ENCODE measurements around the gene BIN1.

DNA sequence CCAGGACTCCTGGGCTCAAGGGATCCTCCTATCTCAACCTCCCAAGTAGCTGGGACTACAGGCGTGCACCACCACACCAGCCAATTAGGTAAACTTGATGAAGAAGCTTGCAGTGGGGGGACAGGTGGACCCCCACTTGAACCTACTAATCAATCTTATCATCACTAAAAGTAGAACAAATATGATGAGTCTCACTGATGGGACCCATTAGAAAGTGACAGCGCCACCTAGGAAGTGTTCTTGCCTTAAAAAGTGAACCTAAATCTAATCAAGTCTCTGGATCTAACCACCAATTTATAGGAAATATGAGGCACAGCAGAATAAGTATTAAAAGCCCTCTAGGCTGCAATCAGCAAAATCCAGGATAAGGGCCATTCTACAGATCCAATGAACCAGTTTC, 79.2 kb downstream of the BIN1 start:
- TF ChIP-seq, protein P1, sequence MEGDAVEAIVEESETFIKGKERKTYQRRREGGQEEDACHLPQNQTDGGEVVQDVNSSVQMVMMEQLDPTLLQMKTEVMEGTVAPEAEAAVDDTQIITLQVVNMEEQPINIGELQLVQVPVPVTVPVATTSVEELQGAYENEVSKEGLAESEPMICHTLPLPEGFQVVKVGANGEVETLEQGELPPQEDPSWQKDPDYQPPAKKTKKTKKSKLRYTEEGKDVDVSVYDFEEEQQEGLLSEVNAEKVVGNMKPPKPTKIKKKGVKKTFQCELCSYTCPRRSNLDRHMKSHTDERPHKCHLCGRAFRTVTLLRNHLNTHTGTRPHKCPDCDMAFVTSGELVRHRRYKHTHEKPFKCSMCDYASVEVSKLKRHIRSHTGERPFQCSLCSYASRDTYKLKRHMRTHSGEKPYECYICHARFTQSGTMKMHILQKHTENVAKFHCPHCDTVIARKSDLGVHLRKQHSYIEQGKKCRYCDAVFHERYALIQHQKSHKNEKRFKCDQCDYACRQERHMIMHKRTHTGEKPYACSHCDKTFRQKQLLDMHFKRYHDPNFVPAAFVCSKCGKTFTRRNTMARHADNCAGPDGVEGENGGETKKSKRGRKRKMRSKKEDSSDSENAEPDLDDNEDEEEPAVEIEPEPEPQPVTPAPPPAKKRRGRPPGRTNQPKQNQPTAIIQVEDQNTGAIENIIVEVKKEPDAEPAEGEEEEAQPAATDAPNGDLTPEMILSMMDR (IDR thresholded peaks at IDR 0.05), result no peak
- TF ChIP-seq POLR2A (IDR thresholded peaks at IDR 0.05), result no peak
